Panc1 (cell line): ENCODE results near the gene NPPB. TPM values are rescaled to one million over a fixed set of nuclear protein-coding genes. Genes with fewer than 3 reads are reported as not detected.

Experiments
- ATAC-seq: fragments of 200-7000 bp; cut with Tn5 transposase; 2 replicates; pipeline ENCODE4 v1.9.1; 2020; ENCODE audit warnings: mild to moderate bottlenecking, moderate library complexity
- BruUV-seq: library from RNA; stranded (reverse); fragments of 400-500 nt; replicated peaks from 2 replicates; lab custom pipeline; 2021; lab: Mats Ljungman, UMichigan
- CTCF ChIA-PET: fragments of 300-600 bp; sonication (Branson Sonifier 250); formaldehyde crosslinking; loops from one replicate; lab custom pipeline; 2022; ENCODE audit warnings: antibody characterized with exemption; lab: Charles Lee
- POLR2A ChIA-PET: fragments of 300-600 bp; sonication (Branson Sonifier 250); formaldehyde crosslinking; loops from one replicate; lab custom pipeline; 2022; ENCODE audit warnings: antibody characterized with exemption; lab: Charles Lee
- DNase-seq: peaks from one replicate; pipeline ENCODE4 v3.0.0-alpha.2; 2010; ENCODE audit warnings: low read depth, low spot score
- H3K27ac ChIP-seq: 2 replicates; pipeline ENCODE4 v1.5.1; 2011; ENCODE audit warnings: mild to moderate bottlenecking, low read length, inconsistent platforms
- H3K27me3 ChIP-seq: fragments of 200-500 bp; sonication (Bioruptor generic); 2 replicates; pipeline ENCODE4 v1.6.0; 2014; ENCODE audit warnings: low read length, inconsistent platforms; ENCODE audit not compliant: control insufficient read depth, insufficient read depth
- H3K36me3 ChIP-seq: fragments of 200-500 bp; sonication (Bioruptor generic); 2 replicates; pipeline ENCODE4 v1.5.1; 2014; ENCODE audit warnings: inconsistent platforms, mild to moderate bottlenecking, low read length, moderate library complexity; ENCODE audit not compliant: control insufficient read depth, insufficient read depth
- H3K4me1 ChIP-seq: 2 replicates; pipeline ENCODE4 v1.5.1; 2011; ENCODE audit warnings: inconsistent platforms, mild to moderate bottlenecking, low read length, moderate library complexity; ENCODE audit not compliant: control insufficient read depth, insufficient read depth
- H3K4me3 ChIP-seq, 2 experiments: 2 replicates each; pipeline ENCODE4 v1.5.1; 2011 to 2012; ENCODE audit warnings: low read depth in 2 of 2, low read length in 2 of 2, mild to moderate bottlenecking in 2 of 2, inconsistent platforms in 1 of 2, moderate library complexity in 1 of 2
- H3K9me3 ChIP-seq: fragments of 200-500 bp; sonication (Bioruptor generic); 2 replicates; pipeline ENCODE4 v1.5.1; 2014; ENCODE audit warnings: low read depth, mild to moderate bottlenecking, inconsistent platforms, low read length, moderate library complexity; ENCODE audit not compliant: control insufficient read depth, insufficient read depth
- CTCF ChIP-seq: fragments of 450-650 bp; IDR thresholded peaks from 2 replicates; pipeline ENCODE4 v1.5.1; 2017; ENCODE audit warnings: mild to moderate bottlenecking
- POLR2AphosphoS5 ChIP-seq: IDR thresholded peaks from 2 replicates; pipeline ENCODE4 v1.6.1; 2012; ENCODE audit warnings: mild to moderate bottlenecking, low read depth, low read length, moderate library complexity
- REST ChIP-seq, 2 experiments: IDR thresholded peaks; 2 replicates each; pipeline ENCODE4 v1.6.1; 2011 to 2012; ENCODE audit warnings: low read depth in 2 of 2, control low read depth in 1 of 2, low read length in 1 of 2, mild to moderate bottlenecking in 1 of 2, moderate library complexity in 1 of 2; ENCODE audit not compliant: insufficient read depth in 1 of 2
- SIN3A ChIP-seq: IDR thresholded peaks from 2 replicates; pipeline ENCODE4 v1.6.1; 2012; ENCODE audit warnings: low read depth, mild to moderate bottlenecking, low read length, moderate library complexity, borderline replicate concordance; ENCODE audit not compliant: insufficient read depth
- TCF7L2 ChIP-seq: IDR thresholded peaks from 2 replicates; pipeline ENCODE4 v1.6.1; 2011; ENCODE audit warnings: mild to moderate bottlenecking, low read depth, low read length, inconsistent platforms
- in situ Hi-C: cut with HindIII; loops from 2 replicates; pipeline ENCODE4 v1.10.0; 2016; ENCODE audit warnings: low sequenced_read_pairs, low pct_unique_long_range_greater_than_20kb
- intact Hi-C: fragments of 100-400 bp; cut with micrococcal nuclease; formaldehyde crosslinking; loops from one replicate; pipeline ENCODE4 v1.10.0; 2022; ENCODE audit not compliant: unreplicated experiment
- total RNA-seq: library from RNA; stranded (reverse); gene quantifications from one replicate; pipeline ENCODE4 v1.2.1, GENCODE V29; 2021; ENCODE audit not compliant: unreplicated experiment

The NPPB gene
- total RNA-seq, 1 experiment from 2014 or later, result not detected

GRCh38 chr1:11831945-11832725 is 26.6 kb downstream of the NPPB start:
- Histone ChIP-seq H3K27me3 (no peaks in the 10 kb centered on the region), H3K36me3 (peaks cover 5% of the 10 kb centered on the region), H3K9me3 (no peaks in the 10 kb centered on the region), H3K4me1 (no peaks in the 10 kb centered on the region), H3K27ac (no peak overlapping the region), H3K4me3 (no peak overlapping the region)
- TF ChIP-seq REST (IDR thresholded peaks at IDR 0.05; ENCODE audit: insufficient read depth in 1 of 2, low read depth in 2 of 2, low read length in 1 of 2), result no peak
- no peak for TF ChIP-seq TCF7L2
- TF ChIP-seq POLR2AphosphoS5, result no peak
- TF ChIP-seq SIN3A, result no peak
- TF ChIP-seq CTCF, result no peak
- intact Hi-C loops, result no loop called here
- no peak for DNase-seq
- ChIA-PET POLR2A (interaction anchor here (0.5 kb wide), 1 partner anchor 21 kb away, joined by 3 read pairs; no protein-coding TSS in a partner anchor), CTCF (no interaction called here)
- no TSS peak for BruUV-seq
- ATAC-seq, result no peak
- in situ Hi-C loops, result no loop called here

- intact Hi-C loops (no loop called here), in situ Hi-C loops (no loop called here)
These were observed 30.2 kb downstream of the NPPB start for GRCh38 chr1:11828511-11828910.

More at GRCh38 chr1:11828511-11828910, 30.2 kb downstream of the NPPB start:
- ChIA-PET POLR2A (no interaction called here), CTCF (no interaction called here)
- no peaks in the 10 kb centered on the region for H3K27me3 ChIP-seq
- H3K4me3 ChIP-seq, result no peak overlapping the region
- BruUV-seq, result no TSS peak
- no peaks in the 10 kb centered on the region for H3K4me1 ChIP-seq
- no peak for ATAC-seq
- DNase-seq, result no peak
- H3K36me3 ChIP-seq, result peaks cover 5% of the 10 kb centered on the region
- H3K27ac ChIP-seq, result no peak overlapping the region
- no peak for TF ChIP-seq POLR2AphosphoS5
- TF ChIP-seq REST (IDR thresholded peaks at IDR 0.05; ENCODE audit: insufficient read depth in 1 of 2, low read depth in 2 of 2, low read length in 1 of 2), result no peak
- no peak for TF ChIP-seq TCF7L2
- TF ChIP-seq SIN3A, result no peak
- TF ChIP-seq CTCF, result no peak
- H3K9me3 ChIP-seq, result no peaks in the 10 kb centered on the region
